K562 (cell line): ENCODE results near the gene CERS6.

ENCODE experiments used
- CEBPB ChIP-seq: fragments of 450-650 bp; IDR thresholded peaks from 2 replicates; pipeline ENCODE4 v1.6.1; 2016; ENCODE audit warnings: missing genetic modification characterization, missing compliant biosample characterization
- TF ChIP-seq, protein P1 (sequence below), 2 experiments: fragments of 450-650 bp; formaldehyde crosslinking in 1 of 2; IDR thresholded peaks; 2 replicates each; pipeline versions ENCODE4 v1.4.0 to v1.6.1; 2014 to 2020; ENCODE audit warnings: mild to moderate bottlenecking in 2 of 2, borderline replicate concordance in 1 of 2, low read depth in 1 of 2
- TF ChIP-seq, protein P2 (sequence below): fragments of 250-450 bp; sonication (Bioruptor Pico); IDR thresholded peaks from 2 replicates; pipeline ENCODE4 v1.5.0; 2020; ENCODE audit warnings: mild to moderate bottlenecking

DNA sequence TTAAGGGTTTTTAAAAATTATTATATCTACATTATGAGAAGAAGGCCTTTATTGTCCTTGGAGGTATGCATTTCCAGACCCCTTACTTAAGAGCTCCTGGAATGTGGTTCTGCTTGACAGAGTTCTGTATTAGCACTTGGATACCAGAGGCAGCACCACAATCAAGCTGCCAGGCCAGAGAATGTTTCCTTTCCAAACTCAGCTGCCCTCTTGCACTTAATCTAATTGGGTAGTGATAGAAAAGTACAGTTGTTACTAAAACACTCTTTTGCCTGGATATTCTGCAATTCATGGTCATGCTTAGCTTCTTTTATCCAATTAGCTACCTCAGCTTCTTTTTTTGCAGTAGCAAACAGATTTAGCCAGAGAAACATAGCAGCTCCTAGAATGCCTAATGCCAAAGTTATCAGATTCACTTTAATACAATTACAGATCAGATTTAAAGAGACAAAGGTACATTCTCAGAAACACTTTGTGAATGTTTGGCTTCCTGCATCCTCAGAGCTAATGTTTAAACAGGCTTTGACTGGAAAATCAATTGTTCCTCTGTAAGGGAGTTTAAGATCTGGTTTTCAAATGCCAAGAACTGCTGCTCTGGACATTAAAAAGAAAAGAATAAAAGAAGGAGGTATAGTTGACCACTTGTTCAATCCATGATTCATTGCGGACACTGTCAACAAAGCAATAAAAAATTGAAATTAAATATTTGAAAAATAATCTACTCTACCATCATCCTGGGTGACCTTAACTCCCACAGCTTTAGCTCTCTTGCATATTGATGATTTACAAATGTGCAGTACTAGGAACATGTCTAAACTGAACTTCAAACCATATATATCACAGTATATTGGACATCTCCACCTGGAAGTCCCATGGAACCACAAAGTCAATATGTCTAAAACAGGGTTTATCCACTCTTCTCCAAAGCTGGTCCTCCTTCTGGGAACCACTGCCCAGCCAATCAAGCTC lies 359.2 kb downstream of the CERS6 start:
- TF ChIP-seq, protein P1, sequence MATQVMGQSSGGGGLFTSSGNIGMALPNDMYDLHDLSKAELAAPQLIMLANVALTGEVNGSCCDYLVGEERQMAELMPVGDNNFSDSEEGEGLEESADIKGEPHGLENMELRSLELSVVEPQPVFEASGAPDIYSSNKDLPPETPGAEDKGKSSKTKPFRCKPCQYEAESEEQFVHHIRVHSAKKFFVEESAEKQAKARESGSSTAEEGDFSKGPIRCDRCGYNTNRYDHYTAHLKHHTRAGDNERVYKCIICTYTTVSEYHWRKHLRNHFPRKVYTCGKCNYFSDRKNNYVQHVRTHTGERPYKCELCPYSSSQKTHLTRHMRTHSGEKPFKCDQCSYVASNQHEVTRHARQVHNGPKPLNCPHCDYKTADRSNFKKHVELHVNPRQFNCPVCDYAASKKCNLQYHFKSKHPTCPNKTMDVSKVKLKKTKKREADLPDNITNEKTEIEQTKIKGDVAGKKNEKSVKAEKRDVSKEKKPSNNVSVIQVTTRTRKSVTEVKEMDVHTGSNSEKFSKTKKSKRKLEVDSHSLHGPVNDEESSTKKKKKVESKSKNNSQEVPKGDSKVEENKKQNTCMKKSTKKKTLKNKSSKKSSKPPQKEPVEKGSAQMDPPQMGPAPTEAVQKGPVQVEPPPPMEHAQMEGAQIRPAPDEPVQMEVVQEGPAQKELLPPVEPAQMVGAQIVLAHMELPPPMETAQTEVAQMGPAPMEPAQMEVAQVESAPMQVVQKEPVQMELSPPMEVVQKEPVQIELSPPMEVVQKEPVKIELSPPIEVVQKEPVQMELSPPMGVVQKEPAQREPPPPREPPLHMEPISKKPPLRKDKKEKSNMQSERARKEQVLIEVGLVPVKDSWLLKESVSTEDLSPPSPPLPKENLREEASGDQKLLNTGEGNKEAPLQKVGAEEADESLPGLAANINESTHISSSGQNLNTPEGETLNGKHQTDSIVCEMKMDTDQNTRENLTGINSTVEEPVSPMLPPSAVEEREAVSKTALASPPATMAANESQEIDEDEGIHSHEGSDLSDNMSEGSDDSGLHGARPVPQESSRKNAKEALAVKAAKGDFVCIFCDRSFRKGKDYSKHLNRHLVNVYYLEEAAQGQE (IDR thresholded peaks at IDR 0.05; ENCODE audit: borderline replicate concordance): no peak
- TF ChIP-seq, protein P1 (CRISPR knock-in tag; IDR thresholded peaks at IDR 0.05; ENCODE audit: low read depth): no peak
- TF ChIP-seq, protein P2, sequence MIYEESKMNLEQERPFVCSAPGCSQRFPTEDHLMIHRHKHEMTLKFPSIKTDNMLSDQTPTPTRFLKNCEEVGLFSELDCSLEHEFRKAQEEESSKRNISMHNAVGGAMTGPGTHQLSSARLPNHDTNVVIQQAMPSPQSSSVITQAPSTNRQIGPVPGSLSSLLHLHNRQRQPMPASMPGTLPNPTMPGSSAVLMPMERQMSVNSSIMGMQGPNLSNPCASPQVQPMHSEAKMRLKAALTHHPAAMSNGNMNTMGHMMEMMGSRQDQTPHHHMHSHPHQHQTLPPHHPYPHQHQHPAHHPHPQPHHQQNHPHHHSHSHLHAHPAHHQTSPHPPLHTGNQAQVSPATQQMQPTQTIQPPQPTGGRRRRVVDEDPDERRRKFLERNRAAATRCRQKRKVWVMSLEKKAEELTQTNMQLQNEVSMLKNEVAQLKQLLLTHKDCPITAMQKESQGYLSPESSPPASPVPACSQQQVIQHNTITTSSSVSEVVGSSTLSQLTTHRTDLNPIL: no peak
- no peak for TF ChIP-seq CEBPB (tag)
